Activated CD4-positive, CD25-positive, alpha-beta regulatory T cell treated with anti-CD3 and anti-CD28 coated beads, Interleukin-2, amount 50 U/mL, for 24 hours (primary cell): ENCODE measurements around the gene STK32B.

ENCODE experiments used
- ATAC-seq, 2 donors: fragments of 150-1000 bp; cut with Tn5 transposase; one replicate each; pipeline ENCODE4 v1.10.0; 2021; ENCODE audit warnings: mild to moderate bottlenecking in 1 of 2, moderate library complexity in 1 of 2

STK32B gene

GRCh38 chr4:5126857-5127256 lies 75.6 kb downstream of the STK32B start:
- ATAC-seq: no peak

- ATAC-seq: no peak
Measured at GRCh38 chr4:5127556-5127955, 76.3 kb downstream of the STK32B start.

GRCh38 chr4:5128569-5128968 lies 77.3 kb downstream of the STK32B start:
- no peak for ATAC-seq

- ATAC-seq: no peak
Measured at GRCh38 chr4:5133201-5133600, 81.9 kb downstream of the STK32B start.

GRCh38 chr4:5133933-5134594 lies 82.8 kb downstream of the STK32B start:
- no peak for ATAC-seq

GRCh38 chr4:5134620-5135019 lies 83.3 kb downstream of the STK32B start:
- ATAC-seq: no peak

- ATAC-seq: no peak
Measured at GRCh38 chr4:5137226-5137625, 85.9 kb downstream of the STK32B start.

- no peak for ATAC-seq
Measured at GRCh38 chr4:5137927-5138326, 86.6 kb downstream of the STK32B start.

GRCh38 chr4:5138389-5138788 lies 87.1 kb downstream of the STK32B start:
- ATAC-seq: no peak

- ATAC-seq: no peak
Measured at GRCh38 chr4:5139141-5139540, 87.9 kb downstream of the STK32B start.

- no peak for ATAC-seq
Measured at GRCh38 chr4:5141802-5142201, 90.5 kb downstream of the STK32B start.

GRCh38 chr4:5142726-5143125 lies 91.4 kb downstream of the STK32B start:
- no peak for ATAC-seq

GRCh38 chr4:5143306-5143861 lies 92.1 kb downstream of the STK32B start:
- no peak for ATAC-seq

- no peak for ATAC-seq
Measured at GRCh38 chr4:5143940-5144339, 92.7 kb downstream of the STK32B start.

GRCh38 chr4:5144384-5144783 lies 93.1 kb downstream of the STK32B start:
- no peak for ATAC-seq

- ATAC-seq: no peak
Measured at GRCh38 chr4:5146248-5146647, 95.0 kb downstream of the STK32B start.

- ATAC-seq: no peak
Measured at GRCh38 chr4:5152521-5152920, 101.2 kb downstream of the STK32B start.

- no peak for ATAC-seq
Measured at GRCh38 chr4:5156682-5157081, 105.4 kb downstream of the STK32B start.

GRCh38 chr4:5157791-5158770 lies 106.8 kb downstream of the STK32B start:
- no peak for ATAC-seq

- ATAC-seq: no peak
Measured at GRCh38 chr4:5158825-5159224, 107.5 kb downstream of the STK32B start.

GRCh38 chr4:5160668-5161067 lies 109.4 kb downstream of the STK32B start:
- no peak for ATAC-seq

GRCh38 chr4:5162909-5163508 lies 111.7 kb downstream of the STK32B start:
- ATAC-seq: no peak

- ATAC-seq: no peak
Measured at GRCh38 chr4:5164221-5164912, 113.1 kb downstream of the STK32B start.
